ENCODE measurements around the gene GALNTL6.
A peak's percentile ranks its signal among the peaks of the same experiment; 100 is the strongest.
"Not testable (repeated sequence)": the region's sequence is repeated elsewhere in the genome, so short reads cannot be mapped to it uniquely, and the experiment has no call there.

Gene GALNTL6

DNA sequence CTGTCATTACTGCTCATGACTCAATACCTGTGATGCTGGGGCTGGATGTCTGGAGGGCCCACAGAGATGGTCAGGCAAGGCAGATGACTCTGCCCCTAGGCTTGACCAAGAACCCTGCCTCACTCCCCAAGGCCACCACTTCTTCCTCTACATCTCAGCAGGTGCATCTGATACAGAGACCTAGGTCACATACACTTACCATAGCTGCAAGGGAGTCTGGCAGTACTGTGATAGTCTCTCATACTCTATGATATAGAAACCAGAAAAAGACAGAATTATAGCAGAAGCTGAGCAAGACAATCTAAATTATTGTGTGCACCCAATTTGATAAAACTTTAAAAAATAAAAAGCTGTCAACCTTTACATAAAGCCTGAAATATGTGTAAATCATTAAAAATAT, 878.3 kb downstream of the GALNTL6 start:
- DNase-seq = no peak

DNA sequence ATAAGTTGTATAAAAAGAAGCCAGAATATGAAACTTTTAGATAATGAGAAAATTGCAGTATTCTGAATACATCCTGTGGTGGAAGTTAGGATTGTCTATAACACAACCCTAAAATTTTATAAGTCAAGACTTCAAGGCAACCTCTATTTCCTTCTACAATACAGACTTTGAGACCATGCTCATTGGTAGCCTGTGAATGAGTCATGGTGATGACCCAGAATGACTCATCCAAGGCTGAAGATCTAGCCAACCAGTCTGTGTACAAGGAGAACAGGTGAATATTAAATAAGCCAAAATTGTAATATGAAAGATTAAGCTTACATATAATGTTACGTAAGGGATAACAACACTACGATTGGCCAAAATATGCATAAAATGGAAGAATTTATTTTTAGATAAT, 879.5 kb downstream of the GALNTL6 start:
- no peak for DNase-seq

DNA sequence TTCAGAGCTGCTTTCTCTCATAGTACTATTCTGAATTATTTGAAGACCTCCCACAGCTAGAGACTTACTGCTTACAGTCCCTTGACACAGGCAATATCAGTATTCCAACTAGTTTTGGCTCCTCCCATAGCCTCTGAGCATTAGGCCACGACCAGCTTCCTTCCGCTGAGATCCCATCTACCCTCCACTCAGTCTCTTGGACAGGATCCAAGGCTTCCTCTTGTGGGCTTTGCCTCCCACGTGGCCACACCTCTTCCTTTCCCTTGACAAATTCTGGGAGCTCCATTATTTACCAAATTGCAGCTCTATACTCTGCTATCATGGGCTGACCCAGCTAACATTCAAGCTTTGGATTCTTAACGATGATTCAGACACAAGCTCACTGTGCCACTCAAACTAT, 885.1 kb downstream of the GALNTL6 start:
- DNase-seq = no peak

DNA sequence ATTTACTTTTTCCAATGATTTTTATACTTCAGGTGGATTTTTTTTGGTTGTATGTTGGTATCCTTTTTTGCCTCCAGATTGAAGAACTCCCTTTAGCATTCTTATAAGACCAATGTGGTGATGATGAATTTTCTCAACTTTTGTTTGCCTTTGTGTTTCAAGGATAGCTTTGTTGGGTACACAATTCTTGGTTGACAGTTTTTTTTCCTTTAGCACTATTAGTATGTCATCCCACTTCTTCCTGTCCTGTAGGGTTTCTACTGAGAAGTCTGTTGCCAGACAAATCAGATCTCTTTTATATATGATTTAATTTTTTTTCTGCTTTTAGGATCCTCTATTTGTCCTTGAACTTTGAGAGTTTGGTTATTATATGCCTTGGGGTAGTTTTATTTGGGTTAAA, 892.4 kb downstream of the GALNTL6 start:
- DNase-seq = no peak

DNA sequence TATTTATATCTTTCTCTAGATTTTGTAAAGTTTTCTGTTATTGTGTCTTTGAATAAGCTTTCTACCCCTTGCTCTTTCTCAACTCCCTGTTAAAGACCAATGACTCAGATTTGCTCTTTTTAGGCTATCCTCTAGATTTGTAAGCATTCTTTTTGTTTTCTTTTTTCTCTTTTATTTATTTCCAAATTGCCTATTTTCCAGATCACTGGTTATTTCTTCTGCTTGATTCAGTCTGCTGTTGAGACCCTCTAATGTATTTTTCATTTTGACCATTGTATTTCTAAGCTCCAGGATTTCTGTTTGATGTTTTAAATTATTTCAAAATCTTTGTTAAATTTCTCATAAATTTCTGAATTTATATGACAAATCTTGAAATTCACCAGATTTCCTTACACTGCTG, 892.8 kb downstream of the GALNTL6 start:
- DNase-seq = no peak

DNA sequence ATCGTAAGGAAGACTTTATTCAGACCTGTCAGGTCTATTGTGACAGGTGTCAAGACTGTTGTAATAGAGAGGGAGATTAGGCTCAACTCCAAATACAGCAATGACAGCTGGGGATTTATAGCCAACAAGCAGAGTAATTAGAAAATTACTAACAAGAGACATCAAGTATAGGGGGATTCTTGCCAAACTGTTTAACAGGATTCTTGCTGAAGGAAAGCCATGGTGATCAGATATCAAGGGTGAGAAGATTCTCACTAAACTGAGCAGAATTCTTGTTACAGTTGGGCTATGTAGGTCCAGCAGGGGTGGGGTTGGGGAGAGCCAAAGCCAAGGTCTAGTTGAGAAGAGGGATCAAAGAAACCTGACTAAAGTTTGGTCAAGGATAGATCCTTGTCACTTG, 894.4 kb downstream of the GALNTL6 start:
- no peak for DNase-seq

DNA sequence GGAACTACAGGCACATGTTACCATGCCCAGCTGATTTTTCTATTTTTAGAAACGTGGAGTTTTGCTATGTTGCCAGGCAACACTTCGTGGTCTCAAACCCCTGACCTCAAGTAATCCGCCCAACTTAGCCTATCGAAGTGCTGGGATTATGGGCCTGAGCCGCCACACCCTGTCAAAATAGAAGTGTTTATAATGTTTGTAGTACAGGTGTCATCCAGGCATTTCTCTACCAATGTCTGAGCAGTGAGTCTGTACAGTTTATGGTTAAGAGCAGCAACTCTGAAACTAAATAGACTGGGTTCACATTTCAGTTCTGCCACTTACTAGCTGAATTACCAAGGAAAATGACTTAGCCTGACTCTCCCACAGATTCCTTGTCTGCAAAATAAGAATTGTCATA, 895.0 kb downstream of the GALNTL6 start:
- no peak for DNase-seq

DNA sequence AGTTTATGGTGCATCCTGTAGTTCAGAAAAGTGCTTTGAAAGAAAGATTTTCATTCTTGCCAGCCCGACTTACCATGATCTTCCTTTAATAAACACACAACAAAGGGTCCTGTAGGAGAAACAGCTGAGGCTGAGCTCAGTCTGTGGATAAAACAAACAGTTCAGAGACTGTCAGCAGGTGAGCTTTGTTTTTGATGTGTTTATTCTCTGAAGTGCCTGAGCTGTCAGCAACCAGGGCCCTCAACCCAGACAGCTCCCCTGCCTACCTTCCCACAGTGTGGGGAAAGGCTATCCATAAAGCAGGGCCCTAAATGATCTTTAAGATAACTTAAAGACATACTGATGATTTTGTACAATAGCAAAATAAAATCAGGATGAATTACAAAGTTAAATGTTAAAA, 896.2 kb downstream of the GALNTL6 start:
- DNase-seq = no peak

DNA sequence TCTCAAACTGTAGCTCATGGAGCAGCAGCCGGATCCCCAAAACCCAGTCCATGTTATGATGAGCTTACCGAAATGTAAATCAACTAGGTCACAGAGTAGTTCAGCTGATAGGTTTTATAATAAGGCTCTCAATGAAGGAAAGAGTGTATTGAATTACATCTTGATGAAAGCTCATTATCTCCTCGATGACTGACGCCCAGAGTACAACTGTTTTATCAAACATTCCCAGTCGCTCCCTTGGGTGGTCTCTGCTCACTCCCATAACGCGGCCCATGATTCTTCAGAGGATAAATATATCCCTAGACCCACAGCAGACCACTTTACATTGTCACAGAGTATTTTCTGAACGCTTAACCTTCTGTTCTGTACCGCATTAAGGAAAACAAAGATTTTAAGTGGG, 903.1 kb downstream of the GALNTL6 start:
- no peak for DNase-seq

DNA sequence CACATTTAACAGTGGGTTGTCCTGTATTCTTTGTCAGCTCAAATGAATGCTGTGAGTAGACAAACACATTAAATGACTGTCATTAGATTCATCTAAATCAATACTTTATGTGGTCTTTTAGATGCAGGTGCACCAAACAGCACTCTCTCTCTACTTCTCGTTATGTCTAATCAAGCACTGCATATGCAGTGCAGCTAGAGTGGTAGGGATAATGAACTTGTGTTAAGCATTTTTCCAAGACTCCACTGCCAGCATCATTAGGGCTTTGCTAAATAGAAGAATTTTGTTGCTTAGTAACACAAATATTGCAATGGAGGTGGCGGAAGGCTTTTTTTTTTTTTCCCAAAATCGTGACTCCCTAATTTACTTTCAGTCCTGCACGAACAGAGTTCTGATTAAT, 908.5 kb downstream of the GALNTL6 start:
- no peak for DNase-seq

DNA sequence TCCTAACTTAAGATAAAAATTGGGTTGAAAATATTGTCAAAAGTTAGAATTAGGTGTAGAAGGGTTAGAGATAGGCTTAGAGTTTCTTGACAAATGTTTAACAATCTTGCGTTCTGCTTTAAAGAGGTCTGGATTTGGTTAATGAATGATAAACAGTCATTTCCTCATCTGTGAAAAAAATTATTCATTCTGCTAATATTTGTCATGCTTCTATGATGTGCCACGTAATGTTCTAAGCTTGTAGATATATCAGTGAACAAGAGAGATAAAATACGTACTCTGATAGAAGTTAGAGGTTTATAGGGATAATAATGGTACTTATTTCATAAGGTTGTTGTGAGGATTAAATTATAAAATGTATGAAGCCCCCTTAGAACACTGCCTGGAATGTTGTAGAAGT, 912.4 kb downstream of the GALNTL6 start:
- no peak for DNase-seq

DNA sequence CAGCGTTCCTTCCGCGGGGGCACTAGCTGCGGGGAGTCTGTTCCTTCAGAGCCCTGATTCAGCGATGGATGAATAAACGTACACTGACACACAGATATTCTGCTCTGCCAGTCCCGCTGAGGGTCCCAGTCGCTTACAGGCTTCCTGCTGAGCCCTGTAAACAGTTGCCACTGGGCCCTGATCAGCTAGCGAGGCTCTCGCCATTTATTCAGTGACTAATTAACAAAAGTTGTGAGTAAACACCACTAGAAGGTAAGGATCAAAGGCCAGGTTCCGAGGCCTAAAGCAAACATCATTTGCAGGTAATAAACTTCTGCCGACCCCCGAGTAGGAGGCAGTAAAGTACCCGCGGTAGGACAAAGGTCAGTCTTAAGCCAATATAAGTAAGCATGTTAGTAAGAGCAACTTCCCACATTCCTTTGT, 912.8 kb downstream of the GALNTL6 start:
- no peak for DNase-seq

DNA sequence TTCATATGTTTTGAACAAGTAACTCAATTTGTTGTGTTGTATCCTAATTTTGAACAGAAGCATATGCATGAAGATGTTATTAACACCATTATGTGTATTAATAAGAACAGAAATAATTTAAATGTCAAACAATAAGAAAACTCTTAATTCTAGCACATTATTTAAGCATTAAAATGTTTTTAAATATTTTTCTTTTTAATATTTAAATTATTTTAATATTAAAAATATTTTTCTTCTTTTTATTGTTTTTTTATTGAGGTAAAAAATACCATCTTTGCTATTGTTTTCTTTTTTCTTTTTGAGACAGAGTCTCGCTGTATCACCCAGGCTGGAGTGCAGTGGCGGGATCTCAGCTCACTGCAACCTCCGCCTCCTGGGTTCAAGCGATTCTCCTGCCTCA, 914.4 kb downstream of the GALNTL6 start:
- no peak for DNase-seq

DNA sequence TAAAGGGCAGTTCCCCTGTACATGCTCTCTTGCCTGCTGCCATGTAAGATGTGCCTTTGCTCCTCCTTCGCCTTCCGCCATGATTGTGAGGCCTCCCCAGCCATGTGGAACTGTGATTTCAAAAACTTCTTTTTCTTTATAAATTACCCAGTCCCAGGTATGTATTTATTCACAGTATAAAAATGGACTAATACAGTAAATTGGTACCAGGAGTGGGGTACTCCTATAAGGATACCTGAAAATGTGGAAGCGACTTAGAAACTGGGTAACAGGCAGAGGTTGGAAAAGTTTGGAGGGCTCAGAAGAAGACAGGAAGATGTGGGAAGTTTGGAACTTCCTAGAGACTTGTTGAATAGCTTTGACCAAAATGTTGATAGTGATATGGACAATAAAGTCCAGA, 920.4 kb downstream of the GALNTL6 start:
- DNase-seq = not testable (repeated sequence)

DNA sequence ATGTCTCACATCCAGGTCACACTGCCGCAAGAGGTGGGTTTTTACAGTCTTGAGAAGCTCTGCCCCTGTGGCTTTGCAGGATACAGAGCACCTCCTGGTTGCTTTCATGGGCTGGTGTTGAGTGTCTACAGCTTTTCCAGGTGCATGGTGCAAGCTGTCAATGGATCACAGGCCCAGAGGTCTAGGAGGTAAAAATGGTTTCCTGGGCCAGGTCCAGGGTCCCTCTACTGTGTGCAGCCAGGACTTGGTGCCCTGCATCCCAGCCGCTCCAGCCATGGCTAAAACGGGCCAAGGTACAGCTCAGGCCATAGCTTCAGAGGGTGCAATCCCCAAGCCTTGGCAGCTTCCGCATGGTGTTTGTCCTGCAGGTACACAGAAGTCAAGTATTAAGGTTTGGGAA, 921.4 kb downstream of the GALNTL6 start:
- DNase-seq = no peak

DNA sequence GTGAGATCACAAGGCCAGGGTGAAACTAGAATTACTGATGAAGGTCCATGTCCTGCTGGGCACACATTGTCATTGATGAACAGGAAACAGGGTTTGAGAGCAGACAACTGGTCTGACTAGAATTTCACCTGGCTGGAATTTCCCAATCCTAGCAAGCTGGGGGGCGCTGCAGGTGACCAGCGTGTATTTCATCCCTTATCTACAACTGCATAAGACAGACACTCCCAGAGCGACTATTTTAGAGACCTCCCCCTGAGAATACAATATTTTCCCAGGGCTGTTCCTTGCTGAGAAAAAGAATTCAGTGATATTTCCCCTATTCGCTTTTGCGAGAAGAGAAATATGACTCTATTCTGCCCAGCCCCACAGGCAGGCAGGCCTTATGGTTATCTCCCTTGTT, 922.8 kb downstream of the GALNTL6 start:
- DNase-seq = no peak

DNA sequence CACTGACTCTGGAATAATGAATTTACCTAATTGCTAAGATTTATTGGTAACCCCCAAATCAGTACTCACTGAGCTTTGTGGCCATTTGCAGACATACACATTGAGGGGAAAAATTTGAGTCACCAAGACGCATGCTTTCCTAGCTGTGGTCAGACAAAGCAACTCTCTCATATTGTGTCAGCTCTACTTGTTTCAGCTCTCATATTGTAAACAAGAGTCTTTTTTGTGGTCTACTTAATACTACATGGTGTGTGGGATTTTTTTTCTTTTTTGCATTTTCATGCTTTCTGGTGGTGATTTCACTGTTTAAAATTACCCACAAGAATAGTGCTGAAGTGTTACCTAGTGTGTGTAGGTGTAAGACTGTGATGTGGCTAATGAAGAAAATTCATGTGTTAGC, 927.2 kb downstream of the GALNTL6 start:
- no peak for DNase-seq

DNA sequence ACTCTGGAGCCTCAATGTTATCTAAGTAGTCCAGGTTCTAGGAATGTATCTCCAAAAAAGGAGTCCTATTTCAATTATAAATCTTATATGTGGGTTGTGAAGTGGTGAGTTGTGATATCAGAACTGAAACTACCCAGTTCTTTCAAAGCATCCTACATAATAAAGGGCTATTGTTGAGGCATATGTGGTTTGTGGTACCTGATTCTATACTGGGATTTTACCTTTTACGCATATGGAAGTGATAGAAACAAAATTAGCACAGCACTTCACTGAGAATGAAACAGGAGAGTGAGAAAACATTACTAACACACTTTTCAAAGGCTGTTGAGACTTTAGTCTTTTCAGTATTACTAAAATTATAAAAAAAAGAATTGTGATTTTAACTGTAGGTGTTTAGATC, 937.7 kb downstream of the GALNTL6 start:
- no peak for DNase-seq

DNA sequence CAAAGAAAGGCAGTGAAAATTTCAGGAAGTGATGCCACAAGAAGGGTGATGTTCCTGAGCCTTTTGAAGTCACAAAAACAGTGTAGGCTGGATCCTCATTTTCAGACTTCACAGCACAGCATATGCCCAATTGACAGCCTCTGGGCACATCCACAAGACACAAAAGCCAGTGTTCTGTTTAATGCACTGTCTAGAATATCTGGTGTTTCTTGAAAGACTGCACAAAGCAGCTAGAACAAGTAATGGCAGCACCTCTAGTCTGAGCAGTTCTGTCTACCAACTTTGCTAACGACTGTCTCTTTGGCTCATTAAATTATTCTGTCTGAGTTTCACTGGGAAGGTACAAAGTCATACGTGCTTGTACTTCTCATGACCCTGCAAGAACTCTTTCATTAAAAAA, 938.3 kb downstream of the GALNTL6 start:
- no peak for DNase-seq

DNA sequence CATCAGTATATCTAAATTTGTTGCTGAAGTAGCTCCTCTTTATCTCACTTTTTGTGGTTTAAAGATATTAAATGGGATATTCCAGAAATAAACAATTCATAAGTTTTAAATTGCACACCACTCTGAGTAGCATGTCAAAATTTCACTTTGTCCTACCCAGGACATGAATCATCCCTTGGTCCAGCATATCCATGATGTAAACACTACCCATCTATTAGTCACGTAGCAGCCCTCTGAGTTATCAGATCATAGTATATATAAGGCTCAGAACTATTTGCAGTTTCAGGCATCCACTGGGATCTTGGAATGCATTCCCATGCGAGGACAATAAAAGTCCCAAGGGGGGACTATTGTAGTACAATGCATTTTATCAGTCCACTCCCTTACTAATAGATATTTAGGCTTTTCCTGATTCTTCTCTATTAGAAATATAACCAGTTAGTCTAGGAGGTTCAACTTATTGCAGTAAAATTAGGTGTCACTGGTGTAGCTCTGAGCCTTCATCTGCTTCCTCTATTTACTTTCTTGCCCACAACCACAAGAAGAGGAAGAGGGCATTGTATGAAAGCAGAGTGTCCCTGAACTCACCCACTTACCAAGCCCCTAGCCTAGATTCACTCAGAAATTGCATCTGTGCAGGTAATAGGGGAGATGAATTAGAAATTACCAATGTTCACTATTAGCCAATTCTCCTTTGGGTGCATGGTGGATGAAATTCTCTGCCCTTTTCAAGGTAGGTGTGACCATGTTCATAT, 945.6 kb downstream of the GALNTL6 start:
- DNase-seq = peak in 1 of 2 experiments; percentile 7

DNA sequence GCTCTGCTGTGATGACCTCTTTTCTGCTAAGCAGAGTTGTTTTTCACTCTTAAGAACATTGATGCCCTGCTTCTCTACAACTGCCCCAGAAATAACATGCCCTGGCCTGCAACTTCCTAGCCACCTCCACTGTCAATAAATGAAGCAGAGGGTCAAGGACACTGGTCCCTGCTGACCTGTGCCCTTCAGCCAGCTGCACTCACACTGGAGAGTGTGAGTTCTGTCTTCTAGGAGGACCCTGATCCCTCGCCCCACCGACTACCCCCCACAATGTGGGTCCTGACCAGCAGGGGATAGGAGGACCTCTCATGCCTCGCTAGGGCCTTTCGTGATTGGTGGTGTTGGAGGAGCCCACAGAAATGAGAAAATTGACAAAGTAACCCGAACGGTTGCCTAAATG, 947.3 kb downstream of the GALNTL6 start:
- no peak for DNase-seq

DNA sequence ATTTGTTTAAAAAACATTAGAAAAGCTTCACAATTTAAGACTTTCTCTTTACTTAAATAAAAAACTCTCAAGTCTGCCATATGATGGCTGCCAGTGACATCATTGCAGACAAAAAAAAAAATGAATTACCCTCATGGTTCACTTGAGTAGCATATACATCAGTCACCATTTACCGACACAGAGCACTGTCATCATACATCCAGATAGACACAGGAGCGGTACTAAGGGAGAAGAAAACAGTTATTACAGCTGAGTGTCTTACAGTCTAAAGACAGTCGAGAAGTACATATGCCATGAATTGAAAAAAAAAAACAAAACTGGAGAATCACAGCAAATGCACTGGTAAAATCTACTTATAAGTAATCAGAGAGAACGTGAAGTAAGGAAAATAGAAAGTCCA, 949.7 kb downstream of the GALNTL6 start:
- no peak for DNase-seq

DNA sequence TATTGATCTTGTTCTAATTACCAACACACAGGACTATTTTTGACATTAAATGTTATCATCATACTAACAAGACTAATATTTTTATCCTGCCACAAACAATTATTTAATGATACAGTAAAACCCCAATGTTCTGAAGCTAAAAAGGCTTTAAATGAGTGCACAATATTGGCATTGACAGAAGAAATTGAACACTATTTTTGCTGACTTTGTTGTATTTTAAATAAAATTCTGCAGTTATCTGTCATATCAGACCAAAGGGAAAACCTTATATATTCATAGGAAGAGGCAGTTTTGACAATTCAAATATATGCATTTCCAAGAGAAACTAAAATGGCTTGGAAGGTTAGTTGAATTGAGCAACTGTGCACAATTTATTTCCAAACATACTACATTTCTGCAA, 957.6 kb downstream of the GALNTL6 start:
- no peak for DNase-seq

DNA sequence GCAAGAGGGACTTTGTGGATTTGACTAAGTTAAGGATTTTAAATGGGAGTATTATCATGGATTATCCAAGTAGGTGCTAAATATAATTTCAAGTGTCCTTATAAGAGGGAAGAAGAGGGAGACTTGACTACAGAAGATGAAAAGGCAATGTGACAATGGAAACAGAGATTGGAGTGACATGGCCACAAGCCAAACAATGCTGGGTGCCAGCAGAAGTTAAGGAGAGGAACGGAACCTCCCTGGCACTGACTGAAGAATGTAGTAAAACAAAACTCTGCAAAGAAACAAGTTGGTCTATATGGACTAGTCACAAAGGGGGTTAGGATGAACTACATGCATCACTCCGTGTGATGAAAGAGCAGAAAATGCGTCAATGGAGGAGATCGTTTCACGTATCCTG, 959.6 kb downstream of the GALNTL6 start:
- no peak for DNase-seq

DNA sequence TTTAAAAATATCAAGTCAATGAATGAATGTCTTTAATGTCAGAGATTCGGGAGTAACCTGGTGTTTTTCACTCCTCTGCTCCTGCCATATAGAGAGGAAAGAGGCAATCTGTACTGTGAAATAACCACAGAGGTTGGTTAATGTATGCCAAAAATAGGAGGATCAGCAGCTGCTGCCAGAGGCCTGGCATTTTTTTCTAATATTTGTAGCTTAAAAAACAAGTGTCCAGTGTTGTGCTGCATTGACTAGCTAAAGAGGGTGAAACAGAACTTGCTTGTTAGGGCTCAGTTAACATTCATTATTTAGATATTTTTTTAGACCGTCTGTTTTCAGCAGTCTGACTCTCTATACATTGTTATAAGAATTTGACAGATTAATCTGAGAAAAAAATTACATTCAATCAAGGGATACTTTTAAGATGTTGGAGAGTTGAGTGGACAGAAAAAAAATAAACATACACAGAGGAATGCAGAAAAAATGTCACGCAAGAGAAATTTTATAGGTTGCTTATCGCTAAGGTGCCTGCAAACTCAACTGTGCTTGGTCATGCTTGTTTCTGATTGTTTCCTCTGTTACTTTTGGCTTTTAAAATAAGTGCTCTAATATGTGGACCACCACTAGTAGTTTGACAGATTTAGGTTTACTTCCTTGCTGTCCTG, 963.1 kb downstream of the GALNTL6 start:
- DNase-seq = no peak
